ENCODE data around the gene NIPBL. TPM values are rescaled to one million over a fixed set of nuclear protein-coding genes. Genes with fewer than 3 reads are reported as not detected.

Gene NIPBL
- total and polyA plus RNA-seq, 10 of the 15 experiments (the other 5 are each of a cell fraction or from before 2014, with no cell fraction given), result 10.4 to 50.4 (median 20.2) TPM

GRCh38 chr5:37002176-37002751 lies 125.7 kb downstream of the NIPBL start:
- peak; percentile 44; the same call in 1 of the 3 replicates for ATAC-seq
- no peak for TF ChIP-seq IKZF2 (IDR thresholded peaks at IDR 0.05)
- no peak for TF ChIP-seq CBFB (IDR thresholded peaks at IDR 0.05; ENCODE audit: low read depth)
- TF ChIP-seq TBL1XR1 (IDR thresholded peaks at IDR 0.05; ENCODE audit: low read depth, low read length), result no peak
- TF ChIP-seq RFX5 (IDR thresholded peaks at IDR 0.05; ENCODE audit: low read depth, low read length), result no peak
- TF ChIP-seq ZBTB11 (CRISPR knock-in tag; IDR thresholded peaks at IDR 0.05), result no peak
- TF ChIP-seq, protein P1, sequence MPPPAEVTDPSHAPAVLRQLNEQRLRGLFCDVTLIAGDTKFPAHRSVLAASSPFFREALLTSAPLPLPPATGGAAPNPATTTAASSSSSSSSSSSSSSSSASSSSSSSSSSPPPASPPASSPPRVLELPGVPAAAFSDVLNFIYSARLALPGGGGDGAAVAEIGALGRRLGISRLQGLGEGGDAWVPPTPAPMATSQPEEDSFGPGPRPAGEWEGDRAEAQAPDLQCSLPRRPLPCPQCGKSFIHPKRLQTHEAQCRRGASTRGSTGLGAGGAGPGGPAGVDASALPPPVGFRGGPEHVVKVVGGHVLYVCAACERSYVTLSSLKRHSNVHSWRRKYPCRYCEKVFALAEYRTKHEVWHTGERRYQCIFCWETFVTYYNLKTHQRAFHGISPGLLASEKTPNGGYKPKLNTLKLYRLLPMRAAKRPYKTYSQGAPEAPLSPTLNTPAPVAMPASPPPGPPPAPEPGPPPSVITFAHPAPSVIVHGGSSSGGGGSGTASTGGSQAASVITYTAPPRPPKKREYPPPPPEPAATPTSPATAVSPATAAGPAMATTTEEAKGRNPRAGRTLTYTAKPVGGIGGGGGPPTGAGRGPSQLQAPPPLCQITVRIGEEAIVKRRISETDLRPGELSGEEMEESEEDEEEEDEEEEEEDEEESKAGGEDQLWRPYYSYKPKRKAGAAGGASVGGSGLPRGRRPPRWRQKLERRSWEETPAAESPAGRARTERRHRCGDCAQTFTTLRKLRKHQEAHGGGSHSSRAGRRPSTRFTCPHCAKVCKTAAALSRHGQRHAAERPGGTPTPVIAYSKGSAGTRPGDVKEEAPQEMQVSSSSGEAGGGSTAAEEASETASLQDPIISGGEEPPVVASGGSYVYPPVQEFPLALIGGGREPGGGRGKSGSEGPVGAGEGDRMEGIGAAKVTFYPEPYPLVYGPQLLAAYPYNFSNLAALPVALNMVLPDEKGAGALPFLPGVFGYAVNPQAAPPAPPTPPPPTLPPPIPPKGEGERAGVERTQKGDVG (CRISPR knock-in tag; IDR thresholded peaks at IDR 0.05), result no peak
- TF ChIP-seq MLLT1 (IDR thresholded peaks at IDR 0.05), result no peak
- no peak for TF ChIP-seq BRCA1 (IDR thresholded peaks at IDR 0.05; ENCODE audit: low read depth, low read length)
- TF ChIP-seq POLR2AphosphoS5 (IDR thresholded peaks at IDR 0.05; ENCODE audit: low read length), result no peak
- no peak for TF ChIP-seq POLR2A (IDR thresholded peaks at IDR 0.05; ENCODE audit: low read depth, low read length)
- TF ChIP-seq EZH2 (IDR thresholded peaks at IDR 0.05; ENCODE audit: borderline replicate concordance, control insufficient read depth, low read depth, low read length), result no peak
- TF ChIP-seq TARDBP (IDR thresholded peaks at IDR 0.05; ENCODE audit: borderline replicate concordance), result no peak
- Histone ChIP-seq H3K4me1 (ENCODE audit: control insufficient read depth, insufficient read depth, low read length) (no peaks in the 10 kb centered on the region), H2AFZ (ENCODE audit: control insufficient read depth, low read depth, low read length) (no peak overlapping the region), H3K27ac (ENCODE audit: control insufficient read depth, insufficient read depth) (no peak overlapping the region), H3K9ac (ENCODE audit: control insufficient read depth, insufficient read depth, low read length) (no peak overlapping the region), H3K27me3 (replicated peaks in 1 of 2; ENCODE audit: control insufficient read depth in 2 of 2, insufficient read depth in 2 of 2, low read length in 1 of 2) (no peaks in the 10 kb centered on the region), H3K4me2 (ENCODE audit: control insufficient read depth, insufficient read depth) (no peak overlapping the region), H3K9me3 (replicated peaks; ENCODE audit: control insufficient read depth, insufficient read depth, low read length) (no peaks in the 10 kb centered on the region), H3K79me2 (ENCODE audit: control insufficient read depth, insufficient read depth, low read length) (no peaks in the 10 kb centered on the region), H3K36me3 (ENCODE audit: control insufficient read depth in 2 of 2, insufficient read depth in 2 of 2, low read length in 1 of 2) (peaks cover 1 to 7% of the 10 kb centered on the region in 2 experiments; a peak in 3 of 4 replicates), H3K4me3 (no peak overlapping the region), H4K20me1 (ENCODE audit: control insufficient read depth, insufficient read depth) (no peaks in the 10 kb centered on the region)
- 95% methylated on average over 1 of the region's 1 CpG for WGBS (ENCODE audit: insufficient coverage, insufficient replicate concordance, low lambda C conversion rate, missing lambda C conversion rate)
- SMC1A ChIA-PET (ENCODE audit: uncharacterized antibody, unreplicated experiment), result interaction anchor here (0.9 kb wide), 1 partner anchor 16 kb away, joined by 3 read pairs; no protein-coding TSS in a partner anchor
- POLR2A ChIA-PET, result no interaction called here
- CTCF ChIA-PET, result interaction anchor here (0.6 to 5.2 kb wide), 3 partner anchors 259 to 268 kb away, joined by 3 to 47 read pairs (median 5); no protein-coding TSS in a partner anchor
- intact Hi-C loops (cut with micrococcal nuclease; ENCODE audit: unreplicated experiment) (no loop called here), in situ Hi-C loops (cut with MboI) (loop anchor here (5.0 kb wide), 1 partner anchor 265 kb away; no protein-coding TSS in a partner anchor)
- no peak for FAIRE-seq
- BruUV-seq (replicated peaks), result no TSS peak
- DNase-seq (ENCODE audit: low read depth, low spot score), result no peak
- RAD21 ChIA-PET (ENCODE audit: unreplicated experiment), result no interaction called here
